NCI-H128 (cell line): ENCODE measurements around the gene CSMD2.

ENCODE experiments used
- DNase-seq: peaks from one replicate; lab custom pipeline; 2025; ENCODE audit not compliant: unreplicated experiment; lab: John Stamatoyannopoulos, UW

CSMD2 gene

DNA sequence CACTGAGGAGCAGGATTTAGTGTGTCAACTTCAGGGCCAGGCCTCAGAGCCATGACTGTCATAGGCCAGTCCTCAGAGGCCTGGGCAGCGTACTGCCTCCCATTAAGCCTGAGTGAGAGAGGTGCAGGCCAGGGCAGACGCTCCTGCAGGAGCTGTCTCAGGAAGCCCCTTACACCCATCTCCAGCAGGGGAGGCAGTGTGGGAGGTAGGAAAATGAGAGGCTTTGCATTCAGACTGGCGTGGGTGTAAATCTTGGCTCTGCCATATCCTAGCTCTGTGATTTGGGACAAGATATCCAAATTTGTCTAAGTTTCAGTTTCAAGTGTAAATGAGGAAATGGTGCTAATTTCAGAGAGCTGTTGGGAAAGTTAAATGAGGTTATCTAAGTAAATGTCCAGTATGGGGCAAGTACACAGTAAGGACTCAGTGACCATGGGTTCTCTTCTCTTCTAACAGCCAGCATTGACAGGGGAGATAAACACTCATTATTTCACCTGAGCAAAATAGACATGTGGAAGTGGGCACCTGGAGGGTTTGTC lies 508.5 kb downstream of the CSMD2 start:
- no peak for DNase-seq

DNA sequence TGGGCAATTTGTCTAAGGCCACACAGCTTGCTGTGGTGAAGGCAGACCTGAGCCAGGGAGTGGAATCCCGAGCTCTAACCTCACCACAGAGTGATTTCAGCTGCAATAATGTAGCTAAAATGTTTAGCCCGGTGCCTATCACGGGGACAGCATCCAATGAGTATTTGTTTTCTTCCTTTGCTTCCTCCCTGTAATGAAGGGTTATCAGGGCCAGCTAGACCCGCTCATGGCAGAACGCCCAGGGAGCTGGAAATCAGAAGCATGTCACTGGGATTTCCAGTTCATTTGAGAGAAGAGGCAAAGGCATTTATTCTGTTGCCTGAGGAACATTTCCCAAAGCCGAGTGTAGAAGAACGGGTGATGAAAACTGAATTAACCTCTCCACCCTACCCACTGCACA lies 509.5 kb downstream of the CSMD2 start:
- no peak for DNase-seq

DNA sequence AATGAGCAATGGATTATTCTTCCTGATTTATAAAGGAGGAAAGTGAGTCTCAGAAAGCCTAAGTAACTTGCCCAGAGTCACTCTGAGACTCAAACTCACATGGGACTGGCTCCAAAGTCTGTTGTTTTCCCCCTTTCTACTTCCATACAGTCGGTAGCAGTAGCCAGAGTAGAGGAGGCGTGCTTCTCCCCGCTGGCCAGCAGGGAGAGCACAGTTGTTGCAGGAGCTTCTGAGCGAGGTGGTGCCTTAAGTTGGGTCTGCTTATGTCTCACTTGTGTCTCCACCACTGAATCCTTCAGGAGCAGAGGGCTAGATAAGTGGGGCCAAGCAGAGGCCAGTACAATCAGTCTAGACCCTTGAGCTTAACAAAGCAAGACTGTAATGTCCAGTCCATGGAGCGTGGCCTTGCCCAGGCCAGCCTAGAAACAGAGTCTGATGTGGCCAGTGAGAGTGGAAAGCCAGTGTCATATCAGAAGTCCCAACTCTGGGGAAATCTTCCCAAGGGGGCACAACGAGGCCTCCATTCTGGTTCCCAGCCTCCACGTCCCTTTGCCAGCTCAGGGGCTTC lies 510.7 kb downstream of the CSMD2 start:
- DNase-seq: no peak

DNA sequence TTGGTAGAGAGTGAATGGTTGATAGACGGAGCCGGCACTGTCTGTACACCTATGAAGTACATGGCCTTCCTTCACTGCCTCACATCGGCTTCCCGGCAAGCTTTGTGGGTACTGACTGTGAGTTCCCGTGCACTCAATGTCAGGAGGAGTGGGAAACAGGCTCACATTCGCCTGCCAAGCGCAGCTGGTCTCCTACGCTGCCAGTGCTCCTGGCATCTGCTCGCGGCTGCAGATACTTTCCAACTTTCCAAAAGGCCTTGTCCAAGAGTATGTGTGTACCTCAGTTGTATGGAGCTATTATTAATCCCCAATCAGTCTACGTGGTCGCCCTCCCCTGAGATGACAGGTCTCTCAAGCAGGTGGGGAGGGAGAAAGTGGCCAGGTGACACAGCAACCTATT lies 511.8 kb downstream of the CSMD2 start:
- DNase-seq: no peak

DNA sequence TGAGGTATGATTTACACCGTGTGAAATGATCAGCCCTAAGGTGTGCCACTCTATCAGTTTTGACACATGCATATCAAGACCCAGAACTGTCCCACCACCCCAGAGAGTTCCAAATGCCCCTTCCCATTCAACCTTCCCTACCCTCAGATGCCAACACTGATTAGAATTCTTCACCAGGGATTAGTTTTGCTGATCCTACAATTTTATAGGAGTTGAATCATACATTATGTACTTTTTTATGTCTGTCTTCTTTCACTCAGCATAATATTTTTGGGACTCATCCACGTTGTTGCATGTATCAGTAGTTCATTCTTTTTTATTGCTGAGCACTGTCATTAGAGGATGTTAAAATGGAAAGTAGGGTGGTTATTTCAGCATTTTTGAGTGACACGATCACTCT lies 514.3 kb downstream of the CSMD2 start:
- DNase-seq: no peak

DNA sequence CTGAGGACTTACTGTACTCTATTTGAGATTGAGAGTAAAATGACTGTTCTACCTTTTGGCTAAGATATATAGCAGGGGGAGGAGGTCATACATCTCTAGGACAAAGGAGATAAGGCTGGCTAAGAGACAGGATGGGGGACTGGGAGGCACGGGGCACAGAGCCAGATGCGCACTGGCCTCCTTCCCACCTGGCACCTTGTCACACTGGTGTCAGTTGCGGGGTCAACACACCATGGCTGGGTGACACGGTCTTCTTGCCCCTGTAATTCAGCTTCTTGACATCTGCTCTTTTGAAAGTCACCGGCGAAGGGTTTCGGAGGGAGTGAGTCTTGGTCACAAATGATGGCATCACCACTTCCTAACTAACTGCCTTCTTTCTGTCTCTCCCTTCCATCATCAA lies 515.3 kb downstream of the CSMD2 start:
- DNase-seq: no peak

DNA sequence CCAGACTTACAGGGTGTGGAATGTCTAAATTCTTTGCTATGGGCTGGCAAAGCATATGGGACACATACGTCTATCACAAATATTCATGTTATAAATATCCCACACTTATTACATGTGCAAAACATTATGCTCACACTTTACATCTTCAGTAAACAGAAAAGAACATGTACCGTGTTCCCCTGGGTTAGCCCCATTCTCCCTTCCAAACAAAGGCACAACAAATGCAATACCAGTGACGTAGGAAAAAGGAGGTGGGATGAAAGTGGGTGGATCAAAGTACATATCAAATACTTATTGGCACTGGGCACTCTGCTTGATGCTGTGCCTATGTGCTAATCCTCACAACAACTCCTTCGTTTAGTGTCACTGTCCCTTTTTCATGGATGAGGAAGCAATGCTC lies 521.8 kb downstream of the CSMD2 start:
- DNase-seq: no peak

DNA sequence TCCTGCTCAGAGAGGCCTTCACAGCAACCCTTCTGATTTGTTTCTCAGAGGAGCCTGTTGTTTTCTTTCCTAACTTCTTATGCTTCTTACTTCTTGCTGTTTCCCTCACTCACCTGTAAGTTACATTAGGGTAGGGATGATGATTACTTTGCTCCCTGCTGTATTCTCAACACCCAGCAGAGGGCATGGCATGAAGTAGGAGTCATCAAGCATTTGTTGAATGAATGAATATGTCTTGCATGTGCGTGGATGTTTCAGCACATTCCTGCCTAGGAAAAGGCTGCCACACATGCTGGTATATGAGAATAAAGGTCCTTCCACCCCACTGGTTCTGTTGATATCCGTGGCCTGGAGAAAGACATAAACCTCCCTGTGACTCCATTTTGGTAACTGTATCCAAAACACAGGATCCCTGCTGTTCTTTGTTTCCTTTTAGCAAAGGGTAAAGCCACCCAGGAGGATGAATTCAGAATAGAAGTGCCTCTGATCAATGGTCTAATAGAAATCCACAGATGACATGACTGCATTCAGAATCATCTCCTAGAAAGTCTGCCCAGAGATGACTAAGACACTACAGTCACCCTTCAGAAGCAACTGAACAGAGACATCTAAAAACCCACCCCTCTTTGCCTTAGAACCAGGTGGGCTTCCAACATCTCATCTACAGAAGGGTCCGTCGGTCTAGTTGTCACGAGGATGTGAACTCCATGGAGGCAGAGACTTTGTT lies 523.8 kb downstream of the CSMD2 start:
- no peak for DNase-seq

DNA sequence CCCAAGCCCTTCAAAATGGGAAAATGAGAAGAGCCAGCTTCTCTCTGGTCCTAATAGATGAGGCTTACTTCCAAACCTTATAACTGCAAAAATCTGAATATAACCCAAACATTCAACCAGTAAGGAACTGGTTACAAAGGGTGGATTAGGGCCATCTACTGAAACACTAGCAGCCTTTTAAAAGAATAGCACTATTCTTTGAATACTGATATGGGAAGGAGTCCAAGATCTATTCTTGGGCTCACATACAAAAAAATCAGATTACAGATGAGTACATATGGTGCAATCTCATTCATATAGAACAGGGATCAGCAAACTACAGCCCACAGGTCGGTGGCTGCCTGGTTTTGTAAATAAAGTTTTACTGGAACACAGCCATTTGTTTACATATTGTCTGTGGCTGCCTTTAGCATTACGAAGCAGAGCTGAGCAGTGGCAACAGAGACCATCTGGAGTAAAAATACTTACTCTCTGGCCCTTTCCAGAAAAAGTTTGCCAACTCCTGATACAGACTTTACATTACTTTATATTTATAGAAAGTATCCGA lies 524.8 kb downstream of the CSMD2 start:
- no peak for DNase-seq

DNA sequence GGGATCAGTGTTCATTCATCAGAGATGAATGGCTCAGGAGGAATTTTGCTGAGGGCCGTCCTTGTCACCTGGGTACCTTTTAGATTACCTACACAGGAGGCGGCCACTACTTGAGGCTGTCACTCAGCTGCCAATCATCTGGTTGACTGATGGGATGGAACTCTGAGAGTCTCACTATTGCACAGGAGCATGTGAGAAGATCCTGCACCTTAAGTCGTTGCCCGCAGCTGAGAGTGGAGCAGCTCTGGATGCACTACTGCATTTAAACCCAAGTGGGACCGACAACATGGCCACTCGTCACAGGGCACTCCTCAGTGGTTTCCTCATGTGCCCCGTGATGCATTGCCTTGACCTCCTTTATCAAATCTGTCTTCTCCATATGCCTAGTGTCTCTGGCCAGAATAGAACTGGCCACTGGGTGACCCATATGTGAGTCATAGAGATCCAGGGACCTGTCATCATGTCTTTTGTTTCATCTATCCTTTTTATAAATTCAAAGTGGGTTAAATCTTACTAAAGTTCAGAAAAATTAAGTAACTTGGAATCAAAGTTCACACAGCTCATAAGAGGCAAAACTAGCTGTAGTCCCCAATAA lies 527.1 kb downstream of the CSMD2 start:
- no peak for DNase-seq

DNA sequence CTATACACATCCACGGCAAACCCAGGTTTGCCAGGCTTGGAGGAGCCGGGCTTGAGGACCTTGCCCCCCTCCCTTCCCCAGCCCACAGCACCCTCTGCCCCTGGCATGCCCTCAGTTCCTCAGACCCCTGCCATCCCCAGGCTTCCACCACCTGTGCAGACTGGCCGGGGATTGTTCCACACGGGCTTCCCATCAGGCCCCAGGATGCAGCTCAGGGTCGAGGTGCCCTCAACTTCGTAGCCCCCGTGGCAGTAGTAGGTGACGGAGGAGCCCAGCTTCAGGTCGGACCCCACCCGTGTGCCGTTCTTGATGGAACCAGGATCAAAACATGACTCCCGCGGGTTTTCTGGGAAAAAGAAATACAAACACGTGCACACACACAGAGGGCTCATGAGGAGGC lies 528.8 kb downstream of the CSMD2 start:
- no peak for DNase-seq

DNA sequence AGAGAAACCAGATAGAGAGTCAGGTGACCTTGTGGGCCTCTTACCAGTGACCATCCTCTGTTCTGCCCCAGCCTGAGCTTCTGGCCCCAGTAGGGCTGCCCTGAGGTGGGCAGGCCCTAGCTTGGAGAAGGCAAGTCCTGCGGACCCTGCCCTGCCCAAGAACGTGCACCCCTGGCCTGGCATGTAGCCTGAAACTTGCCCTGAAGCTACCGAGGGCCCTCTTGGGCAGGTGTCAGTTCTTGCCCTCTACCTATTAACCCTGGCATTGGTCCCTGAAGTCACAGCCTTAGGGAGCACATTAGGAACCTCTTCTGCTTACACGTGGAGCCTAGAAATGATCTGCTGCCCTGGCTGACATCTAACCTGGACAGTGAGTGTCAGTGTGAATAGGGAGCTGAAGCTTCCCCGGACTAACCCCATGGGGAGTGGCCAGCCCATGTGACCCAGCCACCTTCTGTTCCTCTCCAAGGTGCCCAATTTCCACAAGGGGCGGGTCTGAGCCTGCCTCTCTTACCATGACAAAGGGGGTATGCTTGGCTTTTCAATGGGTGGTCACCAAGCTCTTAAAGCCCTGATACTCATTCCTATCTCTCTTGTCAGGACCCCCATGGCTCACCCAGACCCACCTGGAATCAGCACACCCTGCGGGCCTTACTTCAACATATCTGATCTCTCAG lies 529.6 kb downstream of the CSMD2 start:
- DNase-seq: no peak

DNA sequence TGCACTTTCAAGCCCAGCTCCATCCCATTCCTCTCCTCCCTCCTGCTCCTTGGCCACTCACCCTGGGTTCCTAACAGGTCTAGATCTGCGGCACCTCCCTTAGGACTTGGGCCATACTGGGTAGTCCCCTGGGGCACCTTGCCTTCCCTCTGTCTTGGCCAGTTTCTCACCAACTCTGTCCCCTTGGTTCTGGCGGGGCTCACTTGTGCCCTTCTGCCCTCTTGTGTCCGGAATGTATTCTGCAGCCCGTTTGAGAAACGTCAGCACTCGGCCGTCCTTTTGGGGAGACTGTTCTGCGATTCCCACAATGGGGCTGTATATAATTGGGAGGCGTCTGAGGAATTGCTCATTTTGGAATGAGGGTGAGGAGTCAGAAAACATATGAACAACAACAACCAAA lies 530.2 kb downstream of the CSMD2 start:
- no peak for DNase-seq

DNA sequence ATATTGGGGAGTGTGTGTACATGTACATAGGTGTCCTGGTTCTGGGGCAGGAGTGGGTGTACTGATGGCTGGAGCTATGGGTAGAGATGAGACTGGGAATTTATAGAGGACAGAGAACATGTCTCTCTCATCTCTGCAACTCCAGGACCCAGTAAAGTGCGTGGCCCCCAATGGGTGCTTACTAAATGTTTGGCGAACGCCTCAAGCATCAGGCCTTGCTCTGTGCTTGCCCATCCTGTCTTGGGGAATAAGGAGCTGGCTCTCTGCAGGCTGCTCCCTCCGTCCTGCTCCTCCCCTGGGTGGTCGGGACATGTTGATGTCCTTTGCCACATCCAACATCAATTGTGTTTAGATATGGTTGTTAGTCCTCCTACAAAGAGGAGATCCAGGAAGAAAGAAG lies 530.9 kb downstream of the CSMD2 start:
- no peak for DNase-seq

DNA sequence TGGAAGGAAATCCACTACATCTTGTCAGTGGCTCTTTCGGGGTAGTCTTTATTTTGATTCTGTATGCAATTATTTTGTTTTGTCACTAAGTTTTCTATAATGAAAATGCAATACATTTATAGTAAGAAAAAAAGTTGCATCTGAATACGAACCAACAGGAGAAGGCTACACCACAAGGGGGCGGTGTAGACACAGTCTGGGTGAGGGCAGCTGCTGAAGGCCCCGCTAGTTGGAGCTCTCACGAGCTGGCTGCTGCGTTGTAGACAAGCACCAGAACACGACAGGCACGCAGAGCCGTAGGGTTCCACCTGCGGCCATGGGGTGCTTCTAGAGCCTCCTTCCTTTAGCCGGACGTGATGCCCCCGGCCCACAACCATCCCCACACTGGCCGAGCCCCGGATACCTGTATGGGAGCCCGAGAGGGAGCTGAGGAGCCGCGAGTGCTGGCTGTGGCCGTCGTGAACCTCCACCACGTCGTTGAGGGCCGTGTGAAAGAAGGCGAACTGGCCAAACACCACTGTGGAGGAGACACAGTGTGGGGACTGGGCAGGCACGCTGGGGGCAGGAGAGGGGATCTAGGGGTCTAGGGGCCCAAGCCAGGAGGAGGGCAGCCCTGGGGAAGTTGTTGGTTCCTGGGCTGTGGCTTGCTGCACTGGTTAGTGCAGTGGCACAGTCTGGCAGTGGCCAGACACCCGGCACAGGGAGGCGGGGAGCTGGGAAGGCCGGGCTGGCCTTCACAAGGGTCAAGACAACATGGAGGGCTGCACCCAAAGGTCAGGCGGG lies 531.8 kb downstream of the CSMD2 start:
- peak; percentile 80 for DNase-seq

DNA sequence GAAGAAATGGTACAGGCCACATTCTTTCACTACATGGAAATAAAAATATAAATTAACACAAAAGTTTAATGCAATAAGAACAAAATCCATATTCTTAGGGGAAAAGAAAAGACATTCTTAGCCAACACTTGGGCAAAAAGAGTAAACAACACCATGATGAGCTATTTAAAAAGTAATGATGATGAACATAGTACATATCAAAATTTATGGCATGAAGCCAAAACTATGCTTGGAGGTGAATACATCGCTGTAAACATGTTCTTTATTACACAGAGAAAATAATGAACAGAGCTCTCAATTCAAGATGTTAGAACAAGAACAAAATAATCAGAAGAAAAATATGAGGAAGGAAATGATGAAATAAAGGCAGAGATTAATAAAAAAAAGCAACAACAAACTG lies 534.3 kb downstream of the CSMD2 start:
- DNase-seq: no peak

DNA sequence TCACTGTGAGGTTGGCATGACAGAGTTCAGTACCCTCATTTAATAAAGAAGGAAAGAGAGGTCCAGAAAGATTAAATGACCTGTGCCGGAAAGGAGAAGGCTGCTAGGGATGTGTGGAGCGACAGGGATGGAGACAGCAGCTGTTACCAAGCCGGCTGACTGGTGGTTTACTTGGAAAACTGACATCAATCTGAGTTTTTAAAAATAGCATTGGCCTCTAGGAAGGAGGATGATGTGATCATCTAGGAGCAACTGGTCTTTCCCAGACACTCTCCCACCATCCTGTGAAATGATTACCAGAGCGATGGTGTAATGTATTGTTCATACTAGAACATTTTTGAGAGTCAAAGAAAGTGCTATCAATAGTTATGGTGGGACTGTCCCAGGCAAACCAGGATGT lies 538.2 kb downstream of the CSMD2 start:
- DNase-seq: no peak

DNA sequence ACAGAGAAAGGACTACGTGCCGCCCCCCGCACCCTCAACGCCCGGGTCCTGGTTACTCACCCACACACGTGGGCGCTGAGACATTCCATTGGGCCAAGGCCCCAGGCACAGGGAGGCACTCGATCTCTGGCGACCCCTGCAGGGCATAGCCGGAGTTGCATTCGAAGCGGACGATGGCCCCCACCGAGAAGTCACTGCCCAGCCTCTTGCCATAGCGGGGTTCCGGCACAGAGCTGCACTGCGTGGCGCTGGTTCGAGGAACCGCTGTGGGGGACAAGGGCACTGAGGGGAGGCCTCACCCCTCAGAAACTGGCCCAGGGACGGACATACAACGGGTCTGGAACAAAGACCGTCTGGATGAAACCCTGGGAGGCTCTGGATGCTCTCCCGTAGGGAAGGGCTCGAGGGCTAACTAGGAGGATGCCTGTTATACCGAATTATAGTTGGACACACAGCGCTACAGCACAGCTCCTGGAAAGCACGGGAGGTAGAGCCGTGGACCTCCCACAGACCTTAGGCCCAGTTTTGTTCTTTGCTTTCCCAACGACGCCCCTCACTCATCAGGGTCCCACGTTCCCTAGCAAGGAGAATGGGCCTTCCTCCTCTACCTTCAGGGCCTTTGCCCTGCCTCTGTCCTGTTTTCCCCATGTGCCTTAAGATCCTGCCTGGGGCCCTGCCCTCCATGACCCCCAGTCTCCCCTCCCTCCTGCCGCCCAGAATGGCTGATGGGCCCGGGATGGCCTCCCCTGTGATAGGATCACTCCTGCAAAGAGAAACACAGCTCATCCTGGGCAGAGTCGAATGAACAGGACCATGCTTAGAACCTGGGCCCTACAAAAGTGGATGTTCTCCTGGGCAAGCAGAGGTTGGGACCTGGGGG lies 539.8 kb downstream of the CSMD2 start:
- DNase-seq: no peak

DNA sequence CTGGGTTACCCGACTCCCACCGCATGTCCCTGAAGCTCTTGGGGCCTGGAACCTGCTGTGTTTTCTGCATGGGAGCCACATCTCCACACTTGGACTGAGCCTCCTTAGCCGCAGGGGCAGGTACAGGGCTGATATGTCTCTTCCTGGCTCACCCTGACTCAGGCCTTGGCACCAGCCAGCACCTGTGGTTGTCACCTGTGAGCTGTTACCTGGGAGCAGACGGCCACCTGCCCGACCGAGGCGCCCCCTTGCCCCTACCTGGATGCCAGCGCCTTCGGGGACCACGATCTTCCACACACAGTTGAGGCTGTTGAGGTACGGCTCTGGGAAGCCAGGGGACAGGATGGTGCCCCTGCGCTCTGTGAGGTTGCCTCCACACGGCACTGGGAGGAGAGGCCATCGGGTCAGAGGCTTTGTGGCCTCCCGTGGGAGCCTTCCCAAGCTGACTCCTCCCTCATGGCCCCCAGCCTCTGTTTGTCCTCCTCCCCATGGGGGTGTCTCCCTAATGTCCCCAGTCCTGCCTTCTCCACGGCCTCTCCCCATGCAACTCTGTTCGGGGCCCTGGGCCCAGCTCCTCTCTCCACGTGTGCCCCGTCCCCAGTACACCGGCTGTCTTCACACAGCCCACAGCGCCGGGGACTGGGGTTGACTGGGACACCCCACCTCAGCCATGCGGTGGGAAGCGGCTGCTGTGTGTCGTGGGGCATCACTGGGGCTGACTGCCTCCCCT lies 540.6 kb downstream of the CSMD2 start:
- DNase-seq: no peak
